MM.1S (cell line): ENCODE measurements around the gene NSMF.

ENCODE experiments used
- EZH2 ChIP-seq: fragments of 300-600 bp; sonication (generic); optimal IDR thresholded peaks from 2 replicates; pipeline ENCODE3; 2017; ENCODE audit warnings: low read depth, mild to moderate bottlenecking, antibody characterized with exemption, low read length, mixed read lengths
- EZH2phosphoT487 ChIP-seq: fragments of 300-600 bp; sonication (generic); IDR thresholded peaks from 2 replicates; pipeline ENCODE4 v1.6.1; 2018; ENCODE audit warnings: antibody characterized with exemption, low read length
- TF ChIP-seq, protein P1 (sequence below): fragments of 300-600 bp; sonication (generic); IDR thresholded peaks from 2 replicates; pipeline ENCODE4 v1.5.1; 2016; ENCODE audit warnings: antibody characterized with exemption, low read length, mixed read lengths

DNA sequence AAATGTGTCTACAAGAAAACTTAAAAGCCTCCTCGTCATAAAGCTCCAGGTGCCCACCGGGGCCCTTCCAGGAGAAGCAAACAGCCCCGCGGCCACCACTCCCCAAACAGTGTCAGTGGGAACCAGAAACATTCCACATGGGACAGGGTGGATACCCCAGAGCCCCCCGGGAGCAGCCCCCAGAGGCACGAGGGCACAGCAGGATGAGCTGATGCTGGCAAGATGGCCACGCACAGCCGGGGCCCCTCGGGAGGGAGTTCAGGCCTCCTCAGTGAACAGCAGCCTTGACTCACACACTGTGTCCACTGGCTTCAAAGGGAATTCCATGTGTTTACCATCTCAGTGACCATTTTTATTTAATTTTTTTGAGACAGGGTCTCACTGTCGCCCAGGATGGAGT, 46.7 kb downstream of the NSMF start:
- TF ChIP-seq, protein P1, sequence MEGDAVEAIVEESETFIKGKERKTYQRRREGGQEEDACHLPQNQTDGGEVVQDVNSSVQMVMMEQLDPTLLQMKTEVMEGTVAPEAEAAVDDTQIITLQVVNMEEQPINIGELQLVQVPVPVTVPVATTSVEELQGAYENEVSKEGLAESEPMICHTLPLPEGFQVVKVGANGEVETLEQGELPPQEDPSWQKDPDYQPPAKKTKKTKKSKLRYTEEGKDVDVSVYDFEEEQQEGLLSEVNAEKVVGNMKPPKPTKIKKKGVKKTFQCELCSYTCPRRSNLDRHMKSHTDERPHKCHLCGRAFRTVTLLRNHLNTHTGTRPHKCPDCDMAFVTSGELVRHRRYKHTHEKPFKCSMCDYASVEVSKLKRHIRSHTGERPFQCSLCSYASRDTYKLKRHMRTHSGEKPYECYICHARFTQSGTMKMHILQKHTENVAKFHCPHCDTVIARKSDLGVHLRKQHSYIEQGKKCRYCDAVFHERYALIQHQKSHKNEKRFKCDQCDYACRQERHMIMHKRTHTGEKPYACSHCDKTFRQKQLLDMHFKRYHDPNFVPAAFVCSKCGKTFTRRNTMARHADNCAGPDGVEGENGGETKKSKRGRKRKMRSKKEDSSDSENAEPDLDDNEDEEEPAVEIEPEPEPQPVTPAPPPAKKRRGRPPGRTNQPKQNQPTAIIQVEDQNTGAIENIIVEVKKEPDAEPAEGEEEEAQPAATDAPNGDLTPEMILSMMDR: no peak
- TF ChIP-seq EZH2 (no peak), EZH2phosphoT487 (no peak)
